ENCODE data around the gene KRTAP19-8. TPM values are rescaled to one million over a fixed set of nuclear protein-coding genes. Genes with fewer than 3 reads are reported as not detected.

The KRTAP19-8 gene
- total and polyA plus RNA-seq, 10 of the 15 experiments (the other 5 are each of a cell fraction or from before 2014, with no cell fraction given), result not detected

DNA sequence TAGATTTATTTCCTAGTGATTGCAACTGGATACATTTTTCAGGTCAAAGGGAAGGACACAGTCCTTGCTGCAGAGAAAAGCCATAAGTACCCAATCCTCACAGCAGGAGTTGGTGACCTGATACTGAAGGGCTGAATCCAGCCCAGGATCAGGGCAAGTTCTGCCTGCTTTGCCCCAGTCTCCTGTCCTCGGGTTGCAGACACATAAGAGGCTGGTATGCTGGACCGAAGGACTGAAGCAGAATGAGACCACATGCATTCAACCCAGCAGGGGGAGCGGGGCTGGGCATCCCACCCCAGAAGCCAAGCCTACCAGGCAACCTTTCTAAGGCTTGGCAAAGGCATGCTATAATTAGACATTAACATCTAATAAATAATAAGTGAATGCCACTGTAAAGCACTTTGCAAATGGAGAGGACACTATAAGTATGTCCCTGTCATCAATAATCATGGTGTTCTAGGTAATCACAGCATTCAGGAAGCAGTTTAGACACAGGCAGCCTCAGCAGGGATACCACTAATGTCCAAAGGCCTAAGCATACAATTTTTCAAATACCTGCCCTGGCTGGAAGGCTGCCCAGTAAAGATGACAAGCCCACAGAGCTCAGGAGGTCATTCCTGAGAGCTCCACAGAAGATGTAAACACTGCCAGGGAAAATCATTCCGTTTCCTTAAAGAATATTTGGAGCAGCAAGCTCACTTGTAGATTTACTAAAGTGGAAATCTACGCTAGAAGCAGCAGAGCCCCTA lies 47.6 kb downstream of the KRTAP19-8 start:
- in situ Hi-C loops (cut with MboI) (no loop called here), intact Hi-C loops (cut with micrococcal nuclease; ENCODE audit: unreplicated experiment) (no loop called here)
- Histone ChIP-seq H3K9ac (ENCODE audit: control insufficient read depth, insufficient read depth, low read length) (no peak overlapping the region), H3K4me2 (ENCODE audit: control insufficient read depth, insufficient read depth) (no peak overlapping the region), H3K27ac (ENCODE audit: control insufficient read depth, insufficient read depth) (no peak overlapping the region), H3K4me3 (no peak overlapping the region), H3K36me3 (ENCODE audit: control insufficient read depth in 2 of 2, insufficient read depth in 2 of 2, low read length in 1 of 2) (no peaks in the 10 kb centered on the region), H3K4me1 (ENCODE audit: control insufficient read depth, insufficient read depth, low read length) (no peaks in the 10 kb centered on the region), H2AFZ (ENCODE audit: control insufficient read depth, low read depth, low read length) (no peak overlapping the region), H3K79me2 (ENCODE audit: control insufficient read depth, insufficient read depth, low read length) (no peaks in the 10 kb centered on the region), H4K20me1 (ENCODE audit: control insufficient read depth, insufficient read depth) (no peaks in the 10 kb centered on the region), H3K9me3 (replicated peaks; ENCODE audit: control insufficient read depth, insufficient read depth, low read length) (no peaks in the 10 kb centered on the region), H3K27me3 (replicated peaks in 1 of 2; ENCODE audit: control insufficient read depth in 2 of 2, insufficient read depth in 2 of 2, low read length in 1 of 2) (no peaks in the 10 kb centered on the region)
- ChIA-PET CTCF (no interaction called here), RAD21 (ENCODE audit: unreplicated experiment) (no interaction called here), SMC1A (ENCODE audit: uncharacterized antibody, unreplicated experiment) (interaction anchor here (0.5 kb wide), 1 partner anchor 37 kb away, joined by 4 read pairs; no protein-coding TSS in a partner anchor), POLR2A (no interaction called here)
- no TSS peak for BruUV-seq (replicated peaks)
- ATAC-seq (no peak), FAIRE-seq (no peak), DNase-seq (ENCODE audit: low read depth, low spot score) (no peak)
- 12% methylated on average over 5 of the region's 5 CpGs for WGBS (ENCODE audit: insufficient coverage, insufficient replicate concordance, low lambda C conversion rate, missing lambda C conversion rate)
- TF ChIP-seq HCFC1 (IDR thresholded peaks at IDR 0.05; ENCODE audit: low read length), result no peak
- TF ChIP-seq CUX1 (IDR thresholded peaks at IDR 0.05; ENCODE audit: insufficient replicate concordance, low read depth, low read length), result no peak
- no peak for TF ChIP-seq REST (IDR thresholded peaks at IDR 0.05; ENCODE audit: low read depth, low read length)
- TF ChIP-seq NFXL1 (IDR thresholded peaks at IDR 0.05; ENCODE audit: borderline replicate concordance), result no peak
- no peak for TF ChIP-seq USF2 (IDR thresholded peaks at IDR 0.05; ENCODE audit: borderline replicate concordance, low read depth, low read length)
- no peak for TF ChIP-seq IKZF2 (IDR thresholded peaks at IDR 0.05)
- TF ChIP-seq IRF5 (IDR thresholded peaks at IDR 0.05; ENCODE audit: borderline replicate concordance), result no peak
- TF ChIP-seq SRF (IDR thresholded peaks at IDR 0.05; ENCODE audit: low read depth in 2 of 2, low read length in 2 of 2), result no peak
- TF ChIP-seq, protein P1, sequence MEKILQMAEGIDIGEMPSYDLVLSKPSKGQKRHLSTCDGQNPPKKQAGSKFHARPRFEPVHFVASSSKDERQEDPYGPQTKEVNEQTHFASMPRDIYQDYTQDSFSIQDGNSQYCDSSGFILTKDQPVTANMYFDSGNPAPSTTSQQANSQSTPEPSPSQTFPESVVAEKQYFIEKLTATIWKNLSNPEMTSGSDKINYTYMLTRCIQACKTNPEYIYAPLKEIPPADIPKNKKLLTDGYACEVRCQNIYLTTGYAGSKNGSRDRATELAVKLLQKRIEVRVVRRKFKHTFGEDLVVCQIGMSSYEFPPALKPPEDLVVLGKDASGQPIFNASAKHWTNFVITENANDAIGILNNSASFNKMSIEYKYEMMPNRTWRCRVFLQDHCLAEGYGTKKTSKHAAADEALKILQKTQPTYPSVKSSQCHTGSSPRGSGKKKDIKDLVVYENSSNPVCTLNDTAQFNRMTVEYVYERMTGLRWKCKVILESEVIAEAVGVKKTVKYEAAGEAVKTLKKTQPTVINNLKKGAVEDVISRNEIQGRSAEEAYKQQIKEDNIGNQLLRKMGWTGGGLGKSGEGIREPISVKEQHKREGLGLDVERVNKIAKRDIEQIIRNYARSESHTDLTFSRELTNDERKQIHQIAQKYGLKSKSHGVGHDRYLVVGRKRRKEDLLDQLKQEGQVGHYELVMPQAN (conservative IDR thresholded peaks at IDR 0.05), result no peak
